Measurements from ENCODE around the gene IRS2.

Gene IRS2

GRCh38 chr13:109813663-109814062 is 27.3 kb upstream of the IRS2 start:
- TF ChIP-seq, protein P1, sequence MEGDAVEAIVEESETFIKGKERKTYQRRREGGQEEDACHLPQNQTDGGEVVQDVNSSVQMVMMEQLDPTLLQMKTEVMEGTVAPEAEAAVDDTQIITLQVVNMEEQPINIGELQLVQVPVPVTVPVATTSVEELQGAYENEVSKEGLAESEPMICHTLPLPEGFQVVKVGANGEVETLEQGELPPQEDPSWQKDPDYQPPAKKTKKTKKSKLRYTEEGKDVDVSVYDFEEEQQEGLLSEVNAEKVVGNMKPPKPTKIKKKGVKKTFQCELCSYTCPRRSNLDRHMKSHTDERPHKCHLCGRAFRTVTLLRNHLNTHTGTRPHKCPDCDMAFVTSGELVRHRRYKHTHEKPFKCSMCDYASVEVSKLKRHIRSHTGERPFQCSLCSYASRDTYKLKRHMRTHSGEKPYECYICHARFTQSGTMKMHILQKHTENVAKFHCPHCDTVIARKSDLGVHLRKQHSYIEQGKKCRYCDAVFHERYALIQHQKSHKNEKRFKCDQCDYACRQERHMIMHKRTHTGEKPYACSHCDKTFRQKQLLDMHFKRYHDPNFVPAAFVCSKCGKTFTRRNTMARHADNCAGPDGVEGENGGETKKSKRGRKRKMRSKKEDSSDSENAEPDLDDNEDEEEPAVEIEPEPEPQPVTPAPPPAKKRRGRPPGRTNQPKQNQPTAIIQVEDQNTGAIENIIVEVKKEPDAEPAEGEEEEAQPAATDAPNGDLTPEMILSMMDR (IDR thresholded peaks at IDR 0.05; ENCODE audit: control extremely low read depth, extremely low read depth, low read depth, missing control alignments) = no peak
- DNase-seq (ENCODE audit: extremely low spot score) = no peak
- ChIA-PET POLR2A (no interaction called here), CTCF (interaction anchor here (1.5 kb wide), 1 partner anchor 65 kb away, joined by 3 read pairs; no protein-coding TSS in a partner anchor)

GRCh38 chr13:109812382-109812781 is 26.0 kb upstream of the IRS2 start:
- POLR2A ChIA-PET = no interaction called here
- CTCF ChIA-PET = no interaction called here
- no peak for DNase-seq (ENCODE audit: extremely low spot score)
- TF ChIP-seq, protein P1 (IDR thresholded peaks at IDR 0.05; ENCODE audit: control extremely low read depth, extremely low read depth, low read depth, missing control alignments) = no peak

GRCh38 chr13:109810761-109811510 is 24.6 kb upstream of the IRS2 start:
- no peak for DNase-seq (ENCODE audit: extremely low spot score)
- ChIA-PET POLR2A (no interaction called here), CTCF (interaction anchor here (0.7 kb wide), 1 partner anchor 19 kb away, joined by 3 read pairs; no protein-coding TSS in a partner anchor)
- TF ChIP-seq, protein P1 (IDR thresholded peaks at IDR 0.05; ENCODE audit: control extremely low read depth, extremely low read depth, low read depth, missing control alignments) = no peak

DNA sequence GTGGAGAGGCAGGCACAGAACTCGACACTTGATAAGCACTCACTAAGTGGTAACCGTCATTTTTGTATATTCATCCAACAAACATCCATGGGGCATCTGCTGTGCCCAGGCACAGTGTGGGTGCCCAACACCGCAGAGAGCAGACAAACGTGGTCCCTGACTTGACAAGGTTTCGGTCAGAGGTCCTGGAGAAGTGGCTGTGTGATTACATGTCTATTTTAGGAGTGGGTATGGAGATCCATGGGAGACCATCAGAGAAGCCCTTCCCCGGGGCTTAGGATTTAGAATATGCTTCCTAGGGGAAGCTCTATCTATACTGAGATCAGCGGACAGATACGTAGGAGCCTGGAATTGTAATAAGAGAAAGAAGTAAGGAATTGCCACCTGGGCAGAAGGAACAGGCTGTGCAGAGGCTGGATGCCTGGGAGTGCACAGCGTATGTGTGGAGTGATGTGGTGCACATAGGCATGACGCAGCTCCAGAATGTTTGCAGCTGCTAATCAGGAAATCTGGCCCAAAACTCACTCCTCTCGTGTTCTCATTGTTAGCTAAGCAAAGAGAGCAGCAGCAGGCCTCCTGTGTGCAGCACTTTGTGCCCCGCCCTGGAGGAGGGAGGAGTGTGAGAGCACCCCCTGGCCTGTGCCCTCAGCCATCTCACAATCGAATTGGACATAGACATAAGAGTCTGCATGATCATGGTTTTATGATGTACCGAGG is 23.0 kb upstream of the IRS2 start:
- ChIA-PET POLR2A (no interaction called here), CTCF (interaction anchor here (1.2 to 1.5 kb wide), 2 partner anchors 12 to 20 kb away, joined by 3 to 4 read pairs; no protein-coding TSS in a partner anchor)
- no peak for DNase-seq (ENCODE audit: extremely low spot score)
- TF ChIP-seq, protein P1 (IDR thresholded peaks at IDR 0.05; ENCODE audit: control extremely low read depth, extremely low read depth, low read depth, missing control alignments) = no peak

DNA sequence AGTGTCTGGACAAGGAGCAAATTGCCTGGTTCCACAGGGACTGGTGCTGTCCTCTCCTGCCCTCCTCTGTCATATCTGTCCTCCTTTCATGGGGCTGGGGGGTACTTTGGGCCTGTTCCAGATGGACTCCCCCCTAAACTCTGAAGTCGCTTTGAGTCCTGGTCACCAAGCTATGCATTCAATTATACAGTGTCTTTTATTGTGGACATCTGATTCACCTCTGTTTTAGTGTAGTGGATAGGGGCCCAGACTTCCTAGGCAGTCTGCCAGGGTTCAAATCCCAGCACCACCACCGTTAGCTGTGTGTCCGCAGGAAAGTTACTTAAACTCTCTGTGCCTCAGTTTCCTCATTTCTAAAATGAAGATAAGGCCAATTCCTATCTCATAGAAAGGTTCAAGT is 21.0 kb upstream of the IRS2 start:
- DNase-seq (ENCODE audit: extremely low spot score) = no peak
- ChIA-PET POLR2A (no interaction called here), CTCF (no interaction called here)
- TF ChIP-seq, protein P1 (IDR thresholded peaks at IDR 0.05; ENCODE audit: control extremely low read depth, extremely low read depth, low read depth, missing control alignments) = no peak

- ChIA-PET CTCF (no interaction called here), POLR2A (no interaction called here)
- DNase-seq (ENCODE audit: extremely low spot score) = no peak
- TF ChIP-seq, protein P1 (IDR thresholded peaks at IDR 0.05; ENCODE audit: control extremely low read depth, extremely low read depth, low read depth, missing control alignments) = no peak
Observed at GRCh38 chr13:109804654-109805053, 18.3 kb upstream of the IRS2 start.
